HG03469 (cell line): Measurements from ENCODE around the gene CHD5.

Experiments
- ATAC-seq: cut with Tn5 transposase; IDR thresholded peaks from one replicate; pipeline ENCODE4 v1.9.1; 2021; ENCODE audit warnings: mild to moderate bottlenecking, moderate library complexity, moderate number of reproducible peaks; ENCODE audit not compliant: unreplicated experiment

The CHD5 gene

GRCh38 chr1:6175411-6175828 lies 4.7 kb downstream of the CHD5 start:
- ATAC-seq, result no peak

DNA sequence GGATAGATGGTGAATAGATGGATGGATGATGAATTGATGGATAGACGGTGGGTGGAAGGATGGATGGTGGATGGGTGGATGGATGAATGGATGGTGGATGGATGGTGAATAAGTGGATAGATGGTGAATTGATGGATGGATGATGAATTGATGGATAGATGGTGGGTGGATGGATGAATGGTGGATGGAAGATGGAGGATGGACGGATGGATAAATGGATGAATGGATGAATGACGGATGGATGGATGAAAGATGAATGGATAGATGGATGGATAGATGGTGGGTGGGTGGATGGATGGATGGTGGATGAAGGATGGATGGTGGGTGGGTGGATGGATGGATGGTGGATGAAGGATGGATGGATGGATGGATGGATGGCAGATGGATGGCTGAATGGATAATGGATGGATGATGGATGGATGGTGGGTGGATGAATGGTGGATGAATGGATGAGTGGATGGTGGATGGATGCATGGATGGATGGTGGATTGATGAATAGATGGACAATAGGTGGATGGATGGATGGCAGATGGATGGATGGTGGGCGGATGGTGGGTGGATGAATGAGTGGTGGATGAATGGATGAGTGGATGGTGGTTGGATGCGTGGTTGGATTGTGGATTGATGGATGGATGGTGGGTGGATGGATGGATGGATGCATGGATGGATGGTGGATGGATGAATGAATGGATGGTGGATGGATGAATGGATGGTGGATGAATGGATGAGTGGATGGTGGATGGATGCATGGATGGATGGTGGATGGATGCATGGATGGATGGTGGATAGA lies 5.3 kb downstream of the CHD5 start:
- ATAC-seq, result no peak

DNA sequence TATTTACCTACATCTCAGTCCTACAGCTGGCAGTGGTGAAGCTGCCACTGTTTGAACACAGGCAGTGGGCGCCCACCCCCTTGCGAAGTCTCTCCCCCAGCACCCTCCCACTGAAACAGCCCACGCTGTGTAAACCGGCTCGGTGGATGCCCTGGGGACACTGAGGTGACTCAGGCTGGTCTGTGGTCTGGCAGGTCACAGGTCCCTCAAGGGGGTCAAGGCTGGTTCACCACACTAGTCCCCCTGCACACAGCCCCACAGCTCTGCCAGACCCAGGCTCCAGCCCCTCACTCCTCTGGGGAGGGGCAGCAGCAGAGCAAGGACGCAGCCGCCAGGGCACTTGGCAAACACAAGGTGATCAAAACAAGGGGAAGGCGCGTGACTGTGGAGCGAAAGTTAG lies 7.6 kb downstream of the CHD5 start:
- ATAC-seq, result no peak

DNA sequence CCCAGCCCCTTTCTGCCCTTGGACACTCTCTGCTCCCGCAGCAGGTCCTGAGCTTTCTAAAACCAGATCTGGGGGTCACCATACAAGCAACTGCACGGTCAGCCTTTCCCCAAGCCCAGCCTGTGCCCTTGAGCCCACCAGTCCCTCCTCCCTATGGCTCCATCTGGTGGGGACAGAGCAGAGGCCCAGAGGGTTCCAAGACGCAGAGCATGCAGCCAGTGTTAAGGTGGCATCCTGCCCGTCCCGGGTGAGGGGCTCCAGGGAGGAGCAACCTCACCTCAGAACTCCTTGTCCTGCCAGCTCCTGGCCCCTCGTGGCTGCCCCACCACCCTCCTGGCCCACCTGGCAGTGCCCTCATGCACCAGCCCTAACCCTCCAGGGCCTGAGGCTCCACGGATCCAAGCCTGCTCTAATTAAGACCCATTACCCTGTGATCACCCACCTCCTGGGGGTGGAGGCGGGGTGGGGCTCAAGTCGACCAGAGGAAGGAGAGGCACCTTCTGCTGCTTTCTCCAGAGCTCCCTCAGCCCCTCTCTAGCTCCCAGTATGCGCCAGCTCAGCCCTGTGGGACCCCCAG lies 8.5 kb downstream of the CHD5 start:
- ATAC-seq, result no peak

GRCh38 chr1:6170742-6171201 lies 9.3 kb downstream of the CHD5 start:
- no peak for ATAC-seq

DNA sequence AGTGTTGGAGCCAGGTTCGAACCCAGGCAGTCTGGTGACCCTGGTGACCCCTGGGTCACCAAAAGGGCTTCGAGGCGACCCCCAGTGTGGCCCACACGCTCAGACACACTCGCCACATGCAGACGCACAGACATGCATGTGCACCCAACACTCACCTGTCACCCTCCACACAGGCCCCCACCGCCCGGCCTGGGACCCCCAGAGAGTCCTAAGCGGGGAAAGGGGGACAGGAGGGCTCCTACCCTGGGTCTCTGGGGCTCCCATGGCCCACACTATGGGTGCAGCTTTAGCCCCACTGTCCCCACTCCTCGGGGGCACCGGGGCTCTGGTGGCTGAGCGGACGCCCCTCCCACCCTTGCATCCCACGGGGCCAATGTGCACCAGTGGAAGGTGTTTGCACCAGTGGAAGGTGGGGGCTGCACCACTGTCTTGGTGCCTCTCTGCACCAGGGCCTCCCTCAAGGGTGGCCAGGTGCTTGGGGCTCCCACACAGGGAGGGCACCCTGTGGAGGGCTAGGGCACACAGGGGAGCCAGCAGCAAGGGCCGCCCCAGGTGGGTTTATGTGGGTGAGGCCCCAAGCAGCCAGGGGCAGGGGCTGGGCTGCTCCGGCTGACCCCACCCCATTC lies 9.9 kb downstream of the CHD5 start:
- no peak for ATAC-seq

DNA sequence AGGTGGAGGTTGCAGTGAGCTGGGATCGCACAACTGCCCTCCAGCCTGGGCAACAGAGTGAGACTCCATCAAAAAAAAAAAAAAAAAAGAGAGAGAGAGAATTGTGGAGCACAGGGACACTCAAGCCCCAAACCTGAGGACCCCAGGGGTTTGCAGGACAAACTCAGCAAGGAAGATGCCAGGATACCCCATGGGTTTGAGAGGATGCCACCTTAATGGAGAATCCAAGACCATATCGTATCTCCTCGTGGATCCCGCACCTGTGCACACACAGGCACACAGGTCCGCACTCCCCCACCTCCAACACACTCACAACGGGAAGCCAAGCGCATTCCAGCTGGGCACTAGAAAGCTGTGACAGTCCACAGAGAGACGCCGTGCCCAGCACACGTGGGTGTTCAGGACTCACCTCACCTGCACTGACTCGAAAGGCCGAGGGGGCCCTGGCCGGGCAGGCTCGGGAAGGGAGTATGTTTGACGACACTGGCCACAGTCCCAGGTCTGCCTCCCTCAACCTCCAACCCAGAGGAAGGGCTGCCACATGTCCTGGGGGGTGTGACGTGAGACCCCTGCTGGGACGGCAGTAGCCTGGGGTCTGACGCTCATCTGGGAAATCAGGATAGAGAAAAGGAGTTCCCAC lies 11.1 kb downstream of the CHD5 start:
- no peak for ATAC-seq

DNA sequence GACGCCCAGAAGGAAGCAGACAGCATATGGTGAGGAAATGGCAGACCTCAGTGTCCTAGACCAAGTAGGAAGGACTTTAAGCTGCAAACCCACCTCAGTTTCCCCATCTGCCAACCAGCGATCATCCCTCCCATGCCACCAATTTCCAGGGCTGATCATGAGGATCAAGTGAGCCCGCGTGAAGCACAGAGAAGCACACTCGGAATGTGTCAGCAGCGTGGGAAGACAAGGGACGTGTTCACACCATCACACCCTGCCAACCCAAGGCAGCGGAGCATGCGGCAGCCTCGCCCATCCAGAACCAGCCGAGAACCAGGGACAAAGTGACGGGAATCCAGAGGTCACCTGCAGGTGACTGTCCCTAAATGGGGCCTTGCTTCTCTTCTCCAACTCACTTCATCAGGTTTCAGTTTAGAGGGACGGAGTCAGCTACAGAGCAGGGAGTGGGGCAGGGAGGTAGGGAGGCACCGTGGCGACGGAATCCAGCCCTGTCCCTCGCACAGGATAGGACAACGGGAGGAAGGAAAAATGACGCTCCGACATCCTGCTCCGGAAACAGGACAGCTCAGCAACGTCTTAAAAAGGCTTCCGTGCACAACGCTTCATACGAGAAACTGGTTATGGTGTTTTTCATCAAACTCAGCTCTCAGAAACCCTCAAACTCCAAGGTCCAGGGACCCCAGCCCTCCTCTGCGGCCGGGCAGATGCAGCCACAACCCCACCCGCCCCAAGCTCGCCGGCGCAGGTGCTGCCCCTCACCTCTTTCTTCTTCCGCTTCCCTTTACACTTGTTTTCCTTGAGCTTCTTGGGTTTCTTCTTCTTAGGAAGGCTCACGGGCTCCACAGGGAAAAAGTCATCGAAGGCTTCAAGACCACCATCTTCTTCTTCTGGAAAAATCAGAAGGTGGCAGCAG lies 12.5 kb downstream of the CHD5 start:
- no peak for ATAC-seq

DNA sequence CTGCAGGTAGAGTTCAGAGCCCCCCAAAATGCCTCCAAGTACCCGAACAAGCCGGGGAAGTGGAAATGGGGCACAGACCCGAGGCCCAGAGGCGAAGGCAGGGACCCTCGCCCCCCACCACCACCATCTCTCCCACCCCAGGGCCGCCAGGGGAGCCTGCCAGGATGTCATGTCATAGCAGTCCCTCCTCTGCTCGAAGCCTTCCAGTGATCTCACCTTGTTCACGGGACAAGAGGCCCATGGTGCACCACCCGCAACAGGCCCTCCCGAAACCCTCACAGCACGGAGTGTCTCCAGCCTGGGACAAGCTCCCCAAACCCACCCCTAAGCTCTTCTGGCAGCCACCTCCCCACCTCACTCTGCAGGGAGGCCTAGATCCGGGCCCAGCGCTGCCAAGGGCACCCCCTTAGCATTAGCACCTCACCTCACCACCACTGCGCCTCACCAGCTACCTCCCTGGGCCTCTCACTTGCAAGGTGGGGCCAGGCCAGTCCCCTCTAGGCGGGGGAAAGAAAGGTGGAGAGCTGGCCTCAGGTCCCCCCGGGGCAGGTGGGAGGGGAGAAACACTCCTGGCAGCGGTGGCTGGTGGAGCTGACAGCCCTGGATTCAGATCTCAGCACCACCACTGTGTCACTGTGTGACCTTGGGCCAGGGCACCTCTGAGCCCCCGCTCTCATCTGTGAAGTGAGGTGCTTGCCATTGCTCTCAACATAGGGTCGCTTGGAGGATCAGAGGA lies 13.3 kb downstream of the CHD5 start:
- ATAC-seq, result no peak

DNA sequence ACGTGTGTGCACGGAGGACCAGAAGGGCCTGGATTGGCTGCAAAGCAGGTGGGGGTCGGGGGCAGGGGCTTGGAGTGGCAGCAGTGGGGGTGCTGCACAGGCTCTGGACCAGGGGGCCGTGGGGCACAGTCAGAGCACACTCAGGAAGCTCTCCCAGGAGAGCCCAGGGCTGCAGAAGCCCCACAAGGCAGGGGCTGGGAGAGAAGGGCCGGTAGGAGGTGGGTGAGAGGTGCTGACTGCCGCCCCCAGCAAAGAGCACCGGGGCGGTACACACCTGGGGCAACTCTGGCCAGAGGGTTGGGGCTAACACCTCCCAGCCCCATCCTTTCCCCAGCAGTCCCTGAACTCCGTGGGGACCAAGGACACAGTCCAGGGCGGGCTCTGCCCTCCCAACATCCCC lies 13.9 kb downstream of the CHD5 start:
- ATAC-seq, result no peak

DNA sequence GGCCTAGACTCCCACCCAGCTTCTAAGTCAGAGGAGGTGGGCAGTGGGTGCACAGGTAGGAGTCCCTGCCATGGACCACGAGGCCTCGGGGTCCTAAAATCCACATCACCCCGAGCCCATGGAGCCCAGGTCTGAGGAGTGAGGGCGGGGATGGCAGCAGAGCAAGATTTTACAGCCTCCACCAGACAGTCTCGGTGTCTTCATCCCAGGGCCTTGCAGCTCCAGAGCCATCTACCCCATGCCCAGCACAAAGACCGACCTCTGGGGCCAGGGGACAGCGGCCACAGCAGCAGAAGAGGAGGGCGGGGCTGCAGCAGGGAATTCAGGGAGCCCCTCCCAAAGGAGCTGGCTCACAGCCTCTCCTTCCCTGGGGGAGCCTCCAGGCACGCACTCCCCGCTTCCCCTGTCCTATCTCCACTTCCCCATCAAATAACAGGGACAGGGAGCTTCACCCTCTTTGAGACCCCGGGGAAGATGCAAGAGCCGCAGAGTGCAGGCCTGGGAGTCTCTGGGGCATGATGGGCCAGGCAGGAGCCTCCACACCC lies 14.6 kb downstream of the CHD5 start:
- ATAC-seq, result no peak

GRCh38 chr1:6165027-6165426 lies 15.1 kb downstream of the CHD5 start:
- no peak for ATAC-seq

DNA sequence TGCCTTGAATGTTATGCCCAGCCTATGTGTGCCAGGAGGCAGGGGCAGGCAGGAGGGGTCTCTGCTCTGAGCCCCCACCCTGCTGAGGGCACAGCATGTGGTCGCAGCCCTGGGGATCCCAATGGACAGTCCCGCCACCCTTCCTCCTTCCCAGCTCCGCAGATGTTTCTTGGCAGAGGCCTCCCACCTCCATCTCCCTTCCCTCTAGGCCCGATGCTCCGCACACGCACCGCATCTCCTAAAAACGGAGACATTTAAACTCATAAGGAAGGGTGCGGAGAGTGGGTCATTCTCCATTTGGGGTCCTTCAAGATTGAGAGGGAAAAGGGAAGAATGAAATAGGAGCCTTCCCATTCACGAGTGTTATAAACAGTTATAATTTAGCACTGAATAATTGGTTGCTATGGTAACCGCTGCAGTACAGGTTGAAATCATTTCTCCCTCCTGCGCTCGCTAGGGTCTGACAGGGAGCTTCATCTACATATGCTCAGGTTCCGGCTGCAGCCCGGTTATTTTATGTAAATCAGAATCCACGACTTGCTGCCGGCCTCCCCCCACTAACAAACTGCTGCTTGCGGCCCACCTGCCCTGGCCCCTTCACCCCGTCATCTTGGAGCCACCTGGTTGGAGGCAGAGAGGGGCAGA lies 16.0 kb downstream of the CHD5 start:
- no peak for ATAC-seq

DNA sequence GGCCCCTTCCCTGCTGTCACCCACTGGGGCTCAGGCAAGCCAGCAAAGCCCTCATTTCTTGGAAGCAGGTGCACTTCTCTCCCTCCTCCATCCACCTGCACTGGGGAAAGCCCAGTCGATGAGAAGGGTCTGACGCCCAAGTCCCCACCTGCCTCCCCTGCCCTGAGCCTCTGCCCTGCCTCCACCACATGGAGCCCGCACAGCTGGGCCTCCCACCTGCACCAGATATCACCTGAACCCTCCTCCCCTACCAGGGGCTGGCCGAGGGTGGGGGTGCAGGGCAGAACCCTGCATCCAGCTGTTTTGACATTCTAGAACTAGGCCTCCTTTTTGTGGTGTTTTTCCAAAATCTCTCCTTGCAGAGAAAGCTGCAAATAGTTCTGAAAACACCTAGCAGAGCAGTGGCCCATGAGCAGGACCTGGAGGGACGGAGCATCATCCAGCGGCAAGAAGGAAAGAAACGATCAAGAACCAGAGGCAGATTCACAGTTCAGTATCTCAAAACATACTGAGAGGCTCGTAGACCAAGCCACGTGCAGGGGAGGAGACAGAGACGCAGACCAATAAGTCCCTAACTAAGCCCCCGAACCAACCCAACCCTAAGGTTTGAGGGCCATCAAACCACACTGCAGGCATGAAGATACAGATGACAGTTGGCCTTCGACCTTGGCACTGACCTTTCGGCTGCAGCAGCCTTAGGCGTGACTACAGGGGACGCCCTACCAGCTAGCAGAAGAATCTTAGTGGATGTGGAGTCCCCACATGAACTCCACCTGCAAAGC lies 16.7 kb downstream of the CHD5 start:
- ATAC-seq, result no peak

GRCh38 chr1:6162773-6163172 lies 17.3 kb downstream of the CHD5 start:
- no peak for ATAC-seq

DNA sequence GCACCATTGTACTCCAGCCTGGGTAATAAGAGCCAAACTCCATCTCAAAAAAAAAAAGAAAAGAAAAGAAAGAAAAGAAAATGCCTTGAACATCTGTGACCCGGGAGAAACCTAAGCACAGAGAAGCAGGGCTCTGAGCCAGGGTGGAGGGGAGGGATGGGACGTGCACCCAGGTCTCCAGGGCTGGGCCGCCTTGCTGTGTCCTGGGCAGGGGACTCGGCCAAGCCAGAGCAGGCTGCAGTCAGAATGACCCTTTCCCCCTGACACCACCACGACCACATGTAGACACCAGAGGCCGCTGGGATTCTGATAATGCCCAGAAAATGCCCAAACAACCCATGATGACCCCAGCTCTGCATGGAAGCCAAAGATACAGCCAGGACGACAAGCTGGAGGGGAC lies 17.8 kb downstream of the CHD5 start:
- no peak for ATAC-seq

DNA sequence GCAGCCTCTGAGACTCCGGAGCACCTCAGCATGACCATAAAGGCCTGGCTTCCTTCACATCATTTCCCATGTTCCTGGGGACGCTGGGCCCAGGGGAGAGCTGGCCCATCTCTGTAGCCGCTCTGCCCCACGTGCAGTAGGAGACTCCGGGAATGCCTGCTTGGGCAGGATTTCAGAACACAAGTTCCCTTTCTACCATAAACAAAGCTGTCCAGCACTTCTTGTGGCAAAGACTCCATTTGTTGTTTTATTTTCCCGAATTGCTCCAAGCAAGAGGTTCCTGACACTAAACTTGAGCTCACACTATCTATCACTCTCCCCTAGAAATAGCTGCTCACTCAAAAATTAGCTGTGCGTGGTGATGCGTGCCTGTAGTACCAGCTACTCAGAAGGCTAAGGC lies 21.9 kb downstream of the CHD5 start:
- ATAC-seq, result no peak

DNA sequence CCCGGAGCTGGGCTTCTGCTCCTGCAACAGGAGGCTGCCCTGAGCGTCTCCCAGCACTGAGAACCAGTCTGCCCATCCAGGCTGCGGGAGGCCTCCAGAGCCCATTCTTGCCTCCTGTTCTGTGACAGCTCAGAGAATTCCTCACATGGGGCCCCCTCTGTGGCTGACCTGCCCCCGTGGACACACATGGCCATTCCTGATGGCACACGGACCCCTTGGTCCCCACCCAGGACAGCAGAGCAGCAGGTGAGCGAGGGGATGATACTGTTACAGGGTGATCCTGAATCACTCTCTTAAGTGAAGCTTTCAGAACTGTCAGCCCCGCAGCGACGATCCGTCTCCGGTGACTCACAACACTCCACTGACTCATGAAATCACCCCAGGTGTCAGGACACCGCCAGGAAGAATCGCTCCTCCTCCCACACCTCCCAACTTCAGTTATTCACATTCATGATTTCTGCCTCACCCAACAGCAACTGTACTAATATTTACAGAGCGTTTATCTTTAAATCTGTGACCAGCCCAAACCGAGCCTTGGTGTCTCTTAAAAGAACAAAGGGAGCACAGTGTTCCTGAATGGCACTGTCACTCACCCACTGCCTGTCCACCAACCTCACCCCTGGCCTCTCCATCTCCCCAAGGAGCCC lies 22.5 kb downstream of the CHD5 start:
- ATAC-seq, result no peak
